HepG2 (cell line): ENCODE results near the gene SDK1. TPM values are rescaled to one million over a fixed set of nuclear protein-coding genes. Genes with fewer than 3 reads are reported as not detected.

Experiments used
- ATAC-seq: fragments of 200-7000 bp; cut with Tn5 transposase; 3 replicates; pipeline ENCODE4 v1.9.1; 2020; ENCODE audit warnings: mild to moderate bottlenecking, moderate library complexity
- BruUV-seq: library from RNA; stranded (reverse); fragments of 400-500 nt; replicated peaks from 2 replicates; lab custom pipeline; 2021; lab: Mats Ljungman, UMichigan
- CTCF ChIA-PET: fragments of 300-600 bp; formaldehyde crosslinking; extraction: SDS; loops from one replicate; lab custom pipeline; 2021; ENCODE audit warnings: low total read pairs, inconsistent platforms, low intra/inter-chr PET ratio; lab: Yijun Ruan, JAX
- POLR2A ChIA-PET: fragments of 350-600 bp; sonication (Branson Sonifier 250); formaldehyde crosslinking; loops from one replicate; lab custom pipeline; 2020; ENCODE audit warnings: antibody characterized with exemption, inconsistent platforms; lab: Yijun Ruan, JAX
- DNase-seq: peaks from one replicate; pipeline ENCODE4 v3.0.0-alpha.2; 2015; ENCODE audit warnings: low spot score
- FAIRE-seq: peaks from 3 replicates; lab custom pipeline; 2011; peaks lifted over from hg19 to GRCh38; lab: Jason Lieb, UNC
- H2AFZ ChIP-seq: one replicate; pipeline ENCODE4 v1.6.1; 2011; ENCODE audit warnings: low read length, inconsistent platforms
- H3K27ac ChIP-seq: fragments of 300-600 bp; 3 replicates; pipeline ENCODE4 v1.8.0; 2011; ENCODE audit warnings: mixed run types, mild to moderate bottlenecking, mixed read lengths, low read length, inconsistent platforms; ENCODE audit not compliant: insufficient read depth; ENCODE audit errors: extremely low read length
- H3K27me3 ChIP-seq, 2 experiments: fragments of 200-600 bp in 1 of 2; 2 replicates in 1 of 2; 3 replicates in 1 of 2; pipeline versions ENCODE4 v1.6.0 to v1.8.0; 2011; ENCODE audit warnings: low read length in 2 of 2, mild to moderate bottlenecking in 2 of 2, moderate library complexity in 2 of 2, inconsistent platforms in 1 of 2; ENCODE audit not compliant: insufficient read depth in 2 of 2, control insufficient read depth in 1 of 2
- H3K36me3 ChIP-seq, 2 experiments: fragments of 200-600 bp in 1 of 2; replicated peaks in 1 of 2; 2 replicates in 1 of 2; 3 replicates in 1 of 2; pipeline versions ENCODE4 v1.5.1 to v1.8.0; 2011; ENCODE audit warnings: low read length in 2 of 2, inconsistent platforms in 1 of 2; ENCODE audit not compliant: insufficient read depth in 2 of 2, control insufficient read depth in 1 of 2
- H3K4me1 ChIP-seq: 2 replicates; pipeline ENCODE4 v1.5.1; 2012; ENCODE audit warnings: low read length, inconsistent platforms; ENCODE audit not compliant: insufficient read depth
- H3K4me2 ChIP-seq: 2 replicates; pipeline ENCODE4 v1.6.0; 2011; ENCODE audit warnings: low read depth, low read length, inconsistent platforms
- H3K4me3 ChIP-seq, 3 experiments: fragments of 200-600 bp in 1 of 3; sonication (generic), shearing (Covaris generic) in 1 of 3; replicated peaks in 1 of 3; 2 replicates each; pipeline ENCODE4 v1.5.1; 2011 to 2016; ENCODE audit warnings: low read length in 3 of 3, inconsistent platforms in 2 of 3, low read depth in 2 of 3, mild to moderate bottlenecking in 2 of 3, control low read depth in 1 of 3, mixed read lengths in 1 of 3; ENCODE audit not compliant: insufficient read depth in 1 of 3
- H3K79me2 ChIP-seq: one replicate; pipeline ENCODE4 v1.6.1; 2011; ENCODE audit warnings: low read length, inconsistent platforms; ENCODE audit not compliant: insufficient read depth
- H3K9ac ChIP-seq: 2 replicates; pipeline ENCODE4 v1.6.0; 2011; ENCODE audit warnings: mild to moderate bottlenecking, low read depth, low read length, inconsistent platforms; ENCODE audit not compliant: insufficient read depth
- H3K9me3 ChIP-seq: 2 replicates; pipeline ENCODE4 v1.5.1; 2012; ENCODE audit warnings: mild to moderate bottlenecking, low read length
- H4K20me1 ChIP-seq: 2 replicates; pipeline ENCODE4 v1.6.0; 2011; ENCODE audit warnings: inconsistent platforms, mild to moderate bottlenecking, low read length, moderate library complexity; ENCODE audit not compliant: insufficient read depth
- HNRNPUL1 ChIP-seq: fragments of 200-400 bp; formaldehyde crosslinking; IDR thresholded peaks from 2 replicates; pipeline ENCODE4 v1.6.1; 2017; ENCODE audit warnings: low read depth, mild to moderate bottlenecking, low read length, moderate library complexity
- IKZF1 ChIP-seq: fragments of 450-650 bp; IDR thresholded peaks from 2 replicates; pipeline ENCODE4 v1.7.1; 2016
- ZFY ChIP-seq: sonication (generic); formaldehyde crosslinking; IDR thresholded peaks from 2 replicates; pipeline ENCODE4 v1.4.0; 2020; ENCODE audit warnings: missing genetic modification reagents
- ZNF12 ChIP-seq: sonication (generic); formaldehyde crosslinking; IDR thresholded peaks from 2 replicates; pipeline ENCODE4 v1.5.0; 2020; ENCODE audit warnings: missing genetic modification reagents
- WGBS: methylation state at CpG from one replicate; pipeline ENCODE4 v1.1.6; 2017; ENCODE audit warnings: low lambda C conversion rate; 5-methylcytosine and 5-hydroxymethylcytosine counted together
- in situ Hi-C: cut with HindIII; loops from 2 replicates; pipeline ENCODE4 v1.10.0; 2017; ENCODE audit warnings: low pct_unique_long_range_greater_than_20kb; ENCODE audit not compliant: extremely low pct_ligation_motif_present
- intact Hi-C: fragments of 100-400 bp; cut with micrococcal nuclease; formaldehyde crosslinking; loops from one replicate; pipeline ENCODE4 v1.10.0; 2022; ENCODE audit not compliant: unreplicated experiment
- polyA plus RNA-seq, 8 experiments: library from polyadenylated mRNA; depleted of rRNA in 3 of 8; stranded (reverse) in 7 of 8; unstranded in 1 of 8; fragments of >200 nt; fragmentation: Illumina TruSeq in 4 of 8; extraction: Trizol in 4 of 8; gene quantifications; 2 replicates each; pipeline versions ENCODE4 v1.2.1 to v1.2.3, GENCODE V29; 2011 to 2016; ENCODE audit warnings: low read depth in 4 of 8, missing spikeins in 1 of 8, mixed read lengths in 1 of 8; ENCODE audit not compliant: insufficient read depth in 1 of 8
- total RNA-seq, 5 experiments: library from RNA; depleted of rRNA; stranded (reverse); fragments of >200 nt; fragmentation: Illumina TruSeq; extraction: Trizol; gene quantifications; 2 replicates each; pipeline ENCODE4 v1.2.3, GENCODE V29; 2016; ENCODE audit warnings: low read depth in 1 of 5
- TF ChIP-seq, protein P1 (sequence below): sonication (generic); formaldehyde crosslinking; IDR thresholded peaks from 2 replicates; pipeline ENCODE4 v1.5.0; 2020; ENCODE audit warnings: mild to moderate bottlenecking, missing genetic modification reagents
- TF ChIP-seq, protein P2 (sequence below): sonication (generic); formaldehyde crosslinking; IDR thresholded peaks from 2 replicates; pipeline ENCODE4 v1.5.0; 2020; ENCODE audit warnings: mild to moderate bottlenecking, missing genetic modification reagents
- TF ChIP-seq, protein P3 (sequence below): sonication (generic); formaldehyde crosslinking; IDR thresholded peaks from 2 replicates; pipeline ENCODE4 v1.5.1; 2020; ENCODE audit warnings: missing genetic modification reagents, mild to moderate bottlenecking, borderline replicate concordance

SDK1 gene
- total and polyA plus RNA-seq, 2 of the 13 experiments (the other 11 are each of a cell fraction or from before 2014, with no cell fraction given): 0.35 to 2.4 TPM

DNA sequence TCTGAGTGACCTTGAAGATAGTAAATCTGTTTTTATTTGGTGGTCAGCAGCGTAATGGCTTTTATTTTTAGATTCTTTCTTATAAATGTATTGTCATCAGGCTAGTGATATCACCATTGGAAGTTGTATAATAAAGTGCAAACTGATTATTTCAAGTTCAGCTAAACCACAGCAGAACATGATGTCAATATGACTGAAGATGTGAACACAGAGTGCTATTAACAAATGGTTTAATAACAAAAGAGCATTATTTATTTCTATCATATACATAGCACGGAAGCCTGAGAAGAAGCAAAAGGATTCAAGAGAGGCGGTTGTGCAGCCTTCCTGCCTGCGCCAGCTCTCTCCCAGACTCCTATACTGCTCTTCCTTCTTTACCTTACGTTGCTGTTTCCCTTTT lies 142.7 kb downstream of the SDK1 start:
- ChIA-PET POLR2A (no interaction called here), CTCF (no interaction called here)
- Histone ChIP-seq H3K9me3 (peaks cover 8% of the 10 kb centered on the region; the same call in 1 of the 2 replicates), H3K27me3 (no peaks in the 10 kb centered on the region), H3K4me3 (no peak overlapping the region), H3K4me1 (no peaks in the 10 kb centered on the region), H3K4me2 (no peak overlapping the region), H3K79me2 (no peaks in the 10 kb centered on the region), H3K36me3 (no peaks in the 10 kb centered on the region), H3K9ac (no peak overlapping the region), H3K27ac (no peak overlapping the region), H2AFZ (no peak overlapping the region), H4K20me1 (no peaks in the 10 kb centered on the region)
- TF ChIP-seq ZNF12 (CRISPR knock-in tag) (no peak), IKZF1 (no peak), ZFY (CRISPR knock-in tag) (no peak), HNRNPUL1 (no peak)
- TF ChIP-seq, protein P1, sequence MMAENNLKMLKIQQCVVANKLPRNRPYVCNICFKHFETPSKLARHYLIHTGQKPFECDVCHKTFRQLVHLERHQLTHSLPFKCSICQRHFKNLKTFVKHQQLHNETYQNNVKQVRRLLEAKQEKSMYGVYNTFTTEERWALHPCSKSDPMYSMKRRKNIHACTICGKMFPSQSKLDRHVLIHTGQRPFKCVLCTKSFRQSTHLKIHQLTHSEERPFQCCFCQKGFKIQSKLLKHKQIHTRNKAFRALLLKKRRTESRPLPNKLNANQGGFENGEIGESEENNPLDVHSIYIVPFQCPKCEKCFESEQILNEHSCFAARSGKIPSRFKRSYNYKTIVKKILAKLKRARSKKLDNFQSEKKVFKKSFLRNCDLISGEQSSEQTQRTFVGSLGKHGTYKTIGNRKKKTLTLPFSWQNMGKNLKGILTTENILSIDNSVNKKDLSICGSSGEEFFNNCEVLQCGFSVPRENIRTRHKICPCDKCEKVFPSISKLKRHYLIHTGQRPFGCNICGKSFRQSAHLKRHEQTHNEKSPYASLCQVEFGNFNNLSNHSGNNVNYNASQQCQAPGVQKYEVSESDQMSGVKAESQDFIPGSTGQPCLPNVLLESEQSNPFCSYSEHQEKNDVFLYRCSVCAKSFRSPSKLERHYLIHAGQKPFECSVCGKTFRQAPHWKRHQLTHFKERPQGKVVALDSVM (CRISPR knock-in tag): no peak
- TF ChIP-seq, protein P2, sequence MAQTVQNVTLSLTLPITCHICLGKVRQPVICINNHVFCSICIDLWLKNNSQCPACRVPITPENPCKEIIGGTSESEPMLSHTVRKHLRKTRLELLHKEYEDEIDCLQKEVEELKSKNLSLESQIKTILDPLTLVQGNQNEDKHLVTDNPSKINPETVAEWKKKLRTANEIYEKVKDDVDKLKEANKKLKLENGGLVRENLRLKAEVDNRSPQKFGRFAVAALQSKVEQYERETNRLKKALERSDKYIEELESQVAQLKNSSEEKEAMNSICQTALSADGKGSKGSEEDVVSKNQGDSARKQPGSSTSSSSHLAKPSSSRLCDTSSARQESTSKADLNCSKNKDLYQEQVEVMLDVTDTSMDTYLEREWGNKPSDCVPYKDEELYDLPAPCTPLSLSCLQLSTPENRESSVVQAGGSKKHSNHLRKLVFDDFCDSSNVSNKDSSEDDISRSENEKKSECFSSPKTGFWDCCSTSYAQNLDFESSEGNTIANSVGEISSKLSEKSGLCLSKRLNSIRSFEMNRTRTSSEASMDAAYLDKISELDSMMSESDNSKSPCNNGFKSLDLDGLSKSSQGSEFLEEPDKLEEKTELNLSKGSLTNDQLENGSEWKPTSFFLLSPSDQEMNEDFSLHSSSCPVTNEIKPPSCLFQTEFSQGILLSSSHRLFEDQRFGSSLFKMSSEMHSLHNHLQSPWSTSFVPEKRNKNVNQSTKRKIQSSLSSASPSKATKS (CRISPR knock-in tag): no peak
- TF ChIP-seq, protein P3, sequence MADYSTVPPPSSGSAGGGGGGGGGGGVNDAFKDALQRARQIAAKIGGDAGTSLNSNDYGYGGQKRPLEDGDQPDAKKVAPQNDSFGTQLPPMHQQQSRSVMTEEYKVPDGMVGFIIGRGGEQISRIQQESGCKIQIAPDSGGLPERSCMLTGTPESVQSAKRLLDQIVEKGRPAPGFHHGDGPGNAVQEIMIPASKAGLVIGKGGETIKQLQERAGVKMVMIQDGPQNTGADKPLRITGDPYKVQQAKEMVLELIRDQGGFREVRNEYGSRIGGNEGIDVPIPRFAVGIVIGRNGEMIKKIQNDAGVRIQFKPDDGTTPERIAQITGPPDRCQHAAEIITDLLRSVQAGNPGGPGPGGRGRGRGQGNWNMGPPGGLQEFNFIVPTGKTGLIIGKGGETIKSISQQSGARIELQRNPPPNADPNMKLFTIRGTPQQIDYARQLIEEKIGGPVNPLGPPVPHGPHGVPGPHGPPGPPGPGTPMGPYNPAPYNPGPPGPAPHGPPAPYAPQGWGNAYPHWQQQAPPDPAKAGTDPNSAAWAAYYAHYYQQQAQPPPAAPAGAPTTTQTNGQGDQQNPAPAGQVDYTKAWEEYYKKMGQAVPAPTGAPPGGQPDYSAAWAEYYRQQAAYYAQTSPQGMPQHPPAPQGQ (CRISPR knock-in tag): no peak
- in situ Hi-C loops: no loop called here
- no peak for DNase-seq
- no peak for FAIRE-seq
- WGBS: 91% methylated on average over 5 of the region's 5 CpGs
- no TSS peak for BruUV-seq
- ATAC-seq: no peak
- intact Hi-C loops: no loop called here
